HTERT RPE-1 (cell line): ENCODE data around the gene OPN3.

Experiments
- in situ Hi-C: fragments of 300-500 bp; cut with MboI; formaldehyde crosslinking; loops from 4 replicates; pipeline ENCODE4 v1.14.3; 2020; ENCODE audit warnings: low sequenced_read_pairs

The OPN3 gene

DNA sequence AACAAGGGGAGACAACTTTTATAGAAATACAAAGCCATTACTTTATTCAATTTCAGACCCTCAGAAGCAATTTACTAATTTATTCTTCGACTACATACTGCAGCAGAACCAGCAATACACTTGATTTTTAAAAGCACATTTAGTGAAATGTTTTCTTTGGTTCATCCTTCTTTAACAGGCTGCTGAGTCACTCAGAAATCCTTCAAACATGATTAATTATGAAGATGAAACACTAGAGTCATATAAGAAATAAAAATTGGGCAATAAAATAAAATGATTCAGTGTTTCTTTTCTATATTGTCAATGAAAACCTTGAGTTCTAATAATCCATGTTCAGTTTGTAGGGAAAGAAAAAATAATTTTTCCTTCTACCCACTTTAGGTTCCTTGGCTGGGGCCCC, 47.0 kb downstream of the OPN3 start:
- in situ Hi-C loops, result no loop called here

DNA sequence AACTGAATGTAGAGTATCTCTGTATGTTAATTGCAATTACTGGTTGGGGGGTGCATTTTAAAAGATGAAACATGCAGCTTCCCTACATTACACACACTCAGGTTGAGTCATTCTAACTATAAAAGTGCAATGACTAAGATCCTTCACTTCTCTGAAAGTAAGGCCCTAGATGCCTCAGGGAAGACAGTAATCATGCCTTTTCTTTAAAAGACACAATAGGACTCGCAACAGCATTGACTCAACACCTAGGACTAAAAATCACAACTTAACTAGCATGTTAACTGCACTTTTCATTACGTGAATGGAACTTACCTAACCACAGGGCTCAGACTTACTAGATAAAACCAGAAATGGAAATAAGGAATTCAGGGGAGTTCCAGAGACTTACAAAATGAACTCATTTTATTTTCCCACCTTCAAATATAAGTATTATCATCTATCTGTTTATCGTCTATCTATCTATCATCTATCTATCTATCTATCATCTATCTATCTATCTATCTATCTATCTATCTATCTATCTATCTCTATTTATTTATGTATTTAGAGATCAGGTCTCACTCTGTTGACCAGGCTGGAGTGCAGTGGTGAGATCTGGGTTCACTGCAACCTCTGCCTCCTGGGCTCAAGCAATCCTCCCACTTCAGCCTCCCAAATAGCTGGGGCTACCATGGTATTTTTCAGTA, 47.8 kb downstream of the OPN3 start:
- in situ Hi-C loops, result no loop called here

DNA sequence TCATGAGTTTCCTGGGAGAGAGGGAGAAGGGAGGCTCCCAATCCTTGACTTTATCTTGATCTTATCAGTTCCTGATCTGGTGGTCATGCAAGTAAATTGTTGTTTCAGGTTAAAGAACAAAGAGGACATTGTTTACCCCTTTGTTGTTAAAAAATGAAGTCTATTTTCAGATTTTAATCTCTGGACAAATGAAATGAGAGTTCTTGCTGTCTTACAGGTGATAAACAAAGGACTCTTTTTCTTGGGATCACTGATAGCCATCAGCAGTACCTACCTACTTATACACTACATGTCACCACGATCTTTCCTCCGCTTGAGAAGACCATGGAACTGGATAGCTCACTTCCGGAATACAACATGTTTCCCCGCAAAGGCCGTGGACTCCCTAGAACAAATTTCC, 48.4 kb downstream of the OPN3 start:
- in situ Hi-C loops, result no loop called here

DNA sequence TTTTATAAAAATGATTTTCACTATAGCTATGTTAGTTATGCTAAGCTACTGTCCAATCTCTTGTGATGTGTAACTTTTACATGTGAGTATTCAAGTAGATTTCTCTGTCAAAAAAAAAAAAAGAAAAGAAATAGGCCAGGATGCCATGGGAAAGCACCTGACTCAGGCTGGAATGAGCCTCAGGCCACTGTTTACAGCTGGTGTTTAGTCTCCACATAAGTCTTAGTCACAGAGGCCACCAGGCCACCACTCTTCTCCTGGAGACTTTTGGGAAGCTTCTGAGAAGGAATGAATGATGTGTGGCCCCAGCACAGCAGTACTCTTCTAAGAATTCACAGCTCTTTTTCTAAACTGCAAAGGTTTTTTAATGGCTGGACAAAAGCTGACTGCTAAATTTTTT, 48.9 kb downstream of the OPN3 start:
- in situ Hi-C loops, result no loop called here

DNA sequence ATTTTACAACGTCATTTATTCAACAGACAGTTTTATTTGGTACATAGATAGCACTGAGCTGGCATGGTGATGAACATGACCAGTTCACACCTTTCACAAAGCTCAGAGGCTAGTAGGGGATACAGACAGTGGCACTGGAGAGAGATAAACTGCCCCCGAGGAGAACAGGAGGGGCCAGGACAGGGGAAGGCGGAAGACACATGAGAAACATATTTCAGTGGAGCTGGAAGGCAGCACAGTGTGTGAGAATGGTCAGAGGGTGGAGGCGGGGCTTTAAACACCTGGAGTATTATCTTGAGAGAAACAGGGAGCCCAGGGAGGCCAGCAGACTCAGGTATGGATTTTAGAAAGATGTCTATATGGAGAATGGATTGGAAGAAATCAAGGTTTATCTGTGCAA, 49.5 kb downstream of the OPN3 start:
- in situ Hi-C loops, result no loop called here

DNA sequence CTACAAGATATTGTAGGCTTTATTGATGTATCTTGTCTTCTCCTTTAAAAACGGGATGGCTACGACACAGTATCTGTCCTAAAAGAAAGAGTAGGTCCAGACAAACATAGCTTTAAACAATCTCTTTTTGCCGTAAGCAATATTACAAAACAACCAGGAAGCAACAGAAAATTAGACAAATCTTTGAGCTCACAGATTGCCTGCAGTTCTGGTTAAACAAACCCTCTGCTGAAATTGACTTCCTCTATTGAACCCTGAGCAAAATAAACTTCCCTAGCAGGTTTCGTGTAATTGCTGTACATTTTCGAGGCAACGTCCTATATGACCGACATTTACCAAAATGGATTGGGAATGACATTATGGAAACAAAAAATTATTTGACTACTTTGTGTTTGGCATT, 50.6 kb downstream of the OPN3 start:
- in situ Hi-C loops, result no loop called here

DNA sequence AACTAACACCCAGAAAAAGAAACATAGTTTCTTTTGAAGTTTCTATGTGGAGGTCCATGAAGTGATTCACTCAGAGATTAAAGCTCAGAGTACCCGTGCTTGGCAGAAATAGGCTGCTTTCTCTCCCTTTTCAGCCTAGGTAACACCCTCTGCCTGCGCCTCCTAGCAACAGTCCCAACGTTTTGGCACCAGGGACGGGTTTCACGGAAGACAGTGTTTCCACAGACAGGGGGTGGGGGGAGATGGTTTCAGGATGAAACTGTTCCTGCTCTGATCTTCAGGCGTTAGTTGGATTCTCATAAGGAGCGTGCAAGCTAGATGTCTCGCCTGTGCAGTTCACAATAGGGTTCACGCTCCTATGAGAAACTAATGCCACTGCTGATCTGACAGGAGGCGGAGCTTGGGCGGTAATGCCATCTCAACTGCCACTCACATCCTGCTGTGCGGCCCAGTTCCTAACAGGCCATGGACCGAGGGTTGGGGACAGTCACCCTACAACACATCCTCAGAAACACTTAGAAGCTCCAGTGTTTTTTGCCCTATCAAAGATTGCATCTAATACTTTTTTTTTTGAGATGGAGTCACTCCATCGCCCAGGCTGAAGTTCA, 53.2 kb downstream of the OPN3 start:
- in situ Hi-C loops, result no loop called here

DNA sequence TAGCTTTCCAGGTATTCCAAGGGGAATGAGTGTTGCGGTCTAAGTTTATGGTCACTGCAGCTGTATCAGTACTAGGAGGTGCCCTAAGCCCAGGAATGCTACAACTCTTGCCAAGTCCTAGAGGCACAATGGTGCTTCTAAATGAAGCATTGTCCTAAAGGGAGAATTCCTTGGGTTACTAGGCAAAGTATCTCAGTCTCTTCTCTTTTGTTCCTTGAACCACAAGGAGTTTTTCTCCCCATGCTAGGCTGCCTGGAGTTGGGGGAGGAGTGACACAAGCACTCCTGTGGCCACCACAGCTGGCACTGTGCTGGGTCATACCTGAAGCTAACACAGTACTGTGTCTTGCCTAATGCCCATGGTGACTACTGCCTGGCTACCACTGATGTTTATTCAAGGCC, 57.2 kb downstream of the OPN3 start:
- in situ Hi-C loops, result no loop called here

DNA sequence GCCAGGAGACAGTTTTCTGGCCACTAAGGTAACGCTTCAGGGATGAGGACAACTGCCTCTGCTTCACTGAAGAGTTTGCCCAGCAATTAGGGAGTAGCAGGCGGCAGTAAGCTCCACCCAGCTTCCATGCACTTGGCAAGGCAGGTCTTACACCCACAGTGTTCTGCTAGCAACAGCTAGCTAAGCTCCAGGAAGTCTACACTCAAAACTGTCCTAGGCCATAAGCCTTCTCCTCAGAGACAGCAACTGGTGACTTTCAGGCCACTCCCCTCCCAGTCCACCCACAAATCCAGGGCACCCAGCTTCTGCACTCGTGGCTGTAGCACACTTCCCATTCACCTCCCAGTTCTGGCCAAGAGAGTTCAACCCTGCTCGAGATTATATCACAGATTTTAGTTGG, 60.7 kb downstream of the OPN3 start:
- in situ Hi-C loops, result no loop called here

DNA sequence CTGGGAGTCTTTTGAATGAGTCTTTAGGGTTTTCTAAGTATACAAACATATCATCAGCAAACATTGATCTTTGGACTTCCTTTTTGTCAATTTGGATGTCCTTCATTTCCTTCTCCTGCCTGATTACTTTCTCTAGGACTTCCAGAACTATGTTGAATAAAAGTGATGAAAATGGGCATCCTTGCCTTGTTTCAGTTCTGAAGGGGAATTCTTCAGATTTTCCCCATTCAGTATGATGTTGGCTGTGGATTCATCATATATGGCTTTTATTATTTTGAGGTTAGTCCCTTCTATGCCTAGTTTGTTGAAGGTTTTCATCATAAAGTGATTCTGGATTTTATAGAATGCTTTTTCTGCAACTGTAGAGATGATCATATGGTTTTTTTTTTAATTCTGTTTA, 66.0 kb downstream of the OPN3 start:
- in situ Hi-C loops, result no loop called here

DNA sequence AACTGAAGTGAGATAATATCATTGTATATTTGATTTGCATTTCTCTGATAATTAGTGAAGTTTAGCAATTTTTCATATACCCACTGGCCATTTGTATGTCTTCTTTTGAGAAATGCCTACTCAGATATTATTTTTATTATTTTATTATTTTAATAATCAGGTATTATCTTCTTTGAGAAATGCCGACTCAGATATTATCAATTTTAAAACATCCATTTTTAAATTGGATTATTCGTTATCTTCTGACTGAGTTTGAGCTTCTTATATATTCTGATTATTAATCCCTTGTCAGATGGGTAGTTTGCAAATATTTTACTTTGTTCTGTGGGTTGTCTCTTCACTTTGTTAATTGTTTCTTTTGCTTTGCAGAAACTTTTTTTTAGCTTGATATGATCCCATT, 70.3 kb downstream of the OPN3 start:
- in situ Hi-C loops, result no loop called here

DNA sequence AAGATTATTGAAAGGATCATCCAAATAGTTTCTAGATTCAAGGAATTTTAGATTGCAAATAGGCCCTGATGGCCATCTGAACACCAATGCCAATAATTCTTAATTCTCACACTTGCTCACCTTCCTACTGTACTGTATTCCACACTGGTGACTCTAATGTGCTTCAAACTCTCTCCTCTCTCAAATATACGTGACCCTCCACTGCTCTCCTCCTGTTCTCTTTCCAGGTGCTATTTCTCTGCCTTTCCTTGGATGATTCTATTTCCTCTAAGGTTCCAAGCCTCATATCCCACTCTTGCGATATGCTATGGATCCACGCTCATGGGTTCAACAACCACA, 79.4 kb downstream of the OPN3 start:
- in situ Hi-C loops, result no loop called here

DNA sequence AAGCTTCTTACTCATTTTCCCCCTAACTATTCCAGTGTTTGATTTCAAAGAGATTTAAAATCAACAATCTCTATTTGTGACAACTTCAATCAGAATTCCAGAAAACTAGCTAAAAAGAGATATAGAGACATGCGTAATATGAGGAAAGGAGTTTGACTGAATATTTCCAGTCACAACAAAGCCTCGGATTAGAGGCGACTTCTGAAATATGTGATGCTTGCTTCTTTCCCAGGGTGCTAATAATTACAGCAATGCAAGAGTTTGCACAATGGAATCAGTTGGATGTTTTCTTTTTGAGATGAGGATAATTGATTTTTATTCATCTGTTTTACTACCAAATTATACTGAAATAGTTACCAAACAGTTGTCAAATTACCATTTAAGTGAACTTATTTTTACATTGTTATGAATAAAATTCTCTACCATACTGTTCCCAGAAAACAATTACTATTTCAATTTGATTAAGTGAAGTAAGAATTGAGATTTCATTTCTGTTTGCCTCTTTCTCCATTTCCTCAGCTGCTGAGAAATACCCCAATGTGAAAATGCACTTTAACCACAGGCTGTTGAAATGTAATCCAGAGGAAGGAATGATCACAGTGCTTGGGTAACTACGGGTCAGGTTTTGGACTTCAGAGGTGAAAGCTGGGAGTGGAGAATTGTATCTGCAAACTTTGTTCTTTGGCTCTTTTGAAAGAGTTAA, 79.9 kb downstream of the OPN3 start:
- in situ Hi-C loops, result no loop called here

DNA sequence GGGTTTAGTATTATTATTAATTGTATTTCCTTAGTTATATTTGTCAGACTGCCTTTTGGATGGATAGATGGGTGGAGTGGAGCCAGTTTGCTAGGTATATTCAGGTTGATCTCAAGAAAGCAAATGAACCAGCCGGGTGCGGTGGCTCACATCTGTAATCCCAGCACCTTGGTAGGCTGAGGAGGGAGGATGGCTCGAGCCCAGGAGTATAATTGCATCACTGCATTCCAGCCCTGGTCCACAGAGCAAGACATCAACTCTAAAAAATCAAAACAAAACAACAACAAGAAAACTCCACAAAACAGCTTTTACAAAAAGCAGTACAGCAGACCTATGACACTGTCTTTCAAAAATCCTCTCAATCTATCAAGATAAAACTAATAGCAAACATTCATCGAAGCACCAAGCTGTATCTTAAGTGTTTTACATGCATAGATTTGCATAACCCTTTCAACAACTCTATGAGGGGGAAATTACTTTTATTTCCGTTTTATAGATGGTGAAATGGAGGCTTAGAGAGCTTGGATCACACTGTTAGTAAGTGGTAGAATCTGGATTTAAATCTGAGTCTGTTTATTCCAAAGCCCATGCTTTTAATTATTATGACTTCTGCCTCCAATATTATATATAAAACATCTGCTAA, 82.5 kb downstream of the OPN3 start:
- in situ Hi-C loops, result no loop called here

DNA sequence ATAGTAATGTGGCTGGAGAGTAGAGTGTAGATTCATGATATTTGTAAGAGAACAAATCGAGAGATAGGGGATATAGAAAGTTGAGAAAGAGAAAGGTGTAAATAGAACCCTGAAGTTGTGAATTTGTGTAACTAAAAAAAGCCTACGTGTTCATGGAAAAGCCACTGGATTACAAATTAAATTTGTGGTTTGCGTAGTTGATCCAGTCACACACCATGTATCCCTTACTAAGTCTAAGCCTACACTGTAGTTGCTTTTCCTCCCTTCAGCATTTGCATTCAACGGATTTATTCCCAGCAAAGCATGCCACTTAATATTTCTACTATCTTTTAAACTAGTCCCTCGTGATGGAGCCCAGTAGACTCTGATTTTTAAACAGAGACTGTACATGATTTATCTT, 83.1 kb downstream of the OPN3 start:
- in situ Hi-C loops, result no loop called here

DNA sequence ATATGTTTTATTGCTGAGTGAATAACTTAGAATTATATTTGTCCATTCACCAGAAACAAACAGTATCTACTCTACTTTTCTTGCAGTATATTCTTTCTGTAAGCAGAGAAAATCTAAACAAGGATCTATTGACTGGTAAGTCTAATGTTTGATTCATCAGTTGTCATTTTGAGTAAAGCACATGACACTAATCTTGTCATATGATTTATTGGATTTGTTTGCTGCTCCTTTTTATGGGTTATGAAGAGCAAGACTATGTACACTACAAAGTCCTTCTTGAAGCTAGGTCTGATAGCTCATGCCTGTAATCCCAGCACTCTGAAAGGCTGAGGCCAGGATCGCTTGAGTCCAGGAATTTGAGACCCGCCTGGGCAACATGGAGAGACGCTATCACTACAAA, 84.6 kb downstream of the OPN3 start:
- in situ Hi-C loops, result no loop called here

DNA sequence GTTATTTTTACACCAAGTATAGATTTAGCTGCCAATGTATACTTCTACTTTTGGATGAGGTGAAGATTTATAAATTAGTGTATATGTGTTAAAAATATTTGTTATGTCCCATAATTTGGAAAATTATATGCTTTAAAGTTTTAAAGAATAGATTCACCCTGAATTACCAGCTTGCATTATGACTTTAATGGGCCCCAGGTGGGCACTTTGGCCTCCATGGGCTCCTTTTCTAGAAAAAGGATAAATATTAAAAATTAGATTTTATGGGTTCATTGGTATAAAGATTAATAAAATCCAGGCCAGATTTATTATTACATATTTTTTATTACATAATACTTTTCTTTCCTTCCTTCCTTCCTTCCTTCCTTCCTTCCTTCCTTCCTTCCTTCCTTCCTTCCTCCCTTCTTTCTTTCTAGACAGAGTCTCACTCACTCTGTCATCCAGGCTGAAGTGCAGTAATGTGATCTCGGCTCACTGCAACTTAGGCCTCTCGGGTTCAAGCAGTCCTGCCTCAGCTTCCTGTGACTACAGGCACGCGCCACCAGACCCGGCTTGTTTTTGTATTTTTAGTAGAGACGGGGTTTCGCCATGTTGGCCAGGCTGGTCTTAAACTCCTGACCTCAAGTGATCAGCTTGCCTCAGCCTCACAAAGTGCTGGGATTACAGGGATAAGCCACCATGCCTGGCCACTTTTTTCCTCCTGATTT, 86.1 kb downstream of the OPN3 start:
- in situ Hi-C loops, result no loop called here

DNA sequence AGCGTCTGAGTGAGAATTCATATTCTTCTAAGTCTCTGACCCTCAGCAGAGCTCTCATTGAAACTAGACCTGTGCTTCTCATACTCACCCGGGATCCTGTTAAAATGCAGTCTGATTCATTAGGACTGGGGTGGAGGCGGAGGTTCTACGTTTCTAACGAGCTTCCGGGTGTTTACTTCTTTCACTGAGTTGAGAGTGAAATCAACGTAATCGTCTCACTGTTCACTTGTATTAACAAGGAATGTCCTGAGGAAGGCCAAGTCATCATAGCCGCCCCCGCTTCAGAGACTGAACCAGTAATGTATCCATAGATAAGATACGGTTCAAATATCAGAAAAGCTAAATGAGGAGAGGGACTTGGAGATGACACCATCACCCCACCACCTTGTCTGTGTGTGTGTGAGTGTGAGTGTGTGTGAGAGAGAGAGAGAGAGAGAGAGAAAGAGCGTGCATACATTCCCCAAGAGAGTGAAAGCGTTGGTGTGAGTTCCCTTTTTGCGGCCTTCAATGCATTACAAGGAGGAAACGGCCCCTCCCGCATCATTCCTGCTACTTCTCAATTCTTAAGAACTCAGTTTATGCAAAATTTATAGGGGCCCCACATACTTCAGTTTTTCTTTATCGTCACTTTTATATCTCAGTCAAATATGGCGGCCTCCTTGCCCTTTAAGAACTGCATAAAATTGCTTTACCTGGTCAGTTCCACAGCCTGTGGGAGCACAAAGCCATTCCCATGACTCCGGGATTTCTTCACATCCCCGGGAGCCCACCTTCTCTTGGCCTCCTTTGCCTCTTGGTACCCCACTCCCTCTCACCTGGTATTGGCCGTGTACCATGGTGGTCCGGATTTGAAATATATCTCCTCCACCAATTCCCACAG, 88.2 kb downstream of the OPN3 start:
- in situ Hi-C loops, result no loop called here

DNA sequence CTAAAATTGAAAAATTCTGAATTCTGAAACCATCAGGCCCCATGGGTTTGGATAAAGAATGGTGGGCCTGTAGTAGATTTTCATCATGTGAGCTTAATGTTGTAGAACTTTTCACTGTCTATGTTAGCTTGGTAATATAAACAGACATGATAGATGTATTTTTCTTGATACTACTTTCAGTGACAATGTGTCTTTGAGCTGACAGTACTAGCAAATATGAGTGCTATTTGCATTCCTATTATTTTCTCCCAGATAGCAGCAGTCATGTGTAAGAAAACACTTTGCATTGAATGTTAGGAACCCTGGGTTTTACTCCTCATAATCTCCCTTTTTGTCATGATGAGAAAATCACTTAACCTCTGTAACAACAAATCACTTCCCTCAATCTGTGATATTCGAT, 89.9 kb downstream of the OPN3 start:
- in situ Hi-C loops, result no loop called here

DNA sequence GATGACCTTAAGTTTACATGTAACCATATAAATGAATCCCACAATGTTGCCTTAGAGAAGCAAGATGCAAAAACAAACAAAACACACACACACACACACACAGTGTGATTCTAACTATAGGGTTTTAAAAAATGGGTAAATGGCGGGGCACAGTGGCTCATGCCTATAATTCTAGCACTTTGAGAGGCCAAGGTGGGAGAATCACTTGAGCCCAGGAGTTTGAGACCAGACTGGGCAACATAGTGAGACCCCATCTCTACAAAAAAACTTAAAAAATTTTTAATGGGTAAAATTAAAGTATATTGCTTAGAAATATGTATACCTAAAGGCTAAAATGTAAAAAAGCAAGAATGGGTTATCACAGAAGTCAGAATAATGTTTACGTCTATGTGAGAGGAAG, 92.2 kb downstream of the OPN3 start:
- in situ Hi-C loops, result no loop called here
